HG03378 (cell line): ENCODE data around the gene DGKD.
"Not testable (repeated sequence)": the region's sequence is repeated elsewhere in the genome, so short reads cannot be mapped to it uniquely, and the experiment has no call there.

Experiments used
- ATAC-seq: cut with Tn5 transposase; IDR thresholded peaks from one replicate; pipeline ENCODE4 v1.9.1; 2021; ENCODE audit warnings: mild to moderate bottlenecking, moderate library complexity; ENCODE audit not compliant: unreplicated experiment

Gene DGKD

GRCh38 chr2:233385489-233386044 is 31.3 kb downstream of the DGKD start:
- ATAC-seq, result no peak

- no peak for ATAC-seq
These were observed 32.2 kb downstream of the DGKD start for GRCh38 chr2:233386382-233387041.

GRCh38 chr2:233387225-233387624 is 32.9 kb downstream of the DGKD start:
- no peak for ATAC-seq

- no peak for ATAC-seq
These were observed 33.6 kb downstream of the DGKD start for GRCh38 chr2:233387667-233388528.

GRCh38 chr2:233389601-233390125 is 35.4 kb downstream of the DGKD start:
- no peak for ATAC-seq

- no peak for ATAC-seq
These were observed 41.4 kb downstream of the DGKD start for GRCh38 chr2:233395687-233396086.

GRCh38 chr2:233396726-233397665 is 42.7 kb downstream of the DGKD start:
- not testable (repeated sequence) for ATAC-seq

- no peak for ATAC-seq
These were observed 45.3 kb downstream of the DGKD start for GRCh38 chr2:233399306-233400225.

GRCh38 chr2:233400341-233400740 is 46.0 kb downstream of the DGKD start:
- ATAC-seq, result no peak

GRCh38 chr2:233400961-233401360 is 46.7 kb downstream of the DGKD start:
- ATAC-seq, result no peak

GRCh38 chr2:233402346-233402745 is 48.1 kb downstream of the DGKD start:
- no peak for ATAC-seq

- ATAC-seq, result no peak
These were observed 48.5 kb downstream of the DGKD start for GRCh38 chr2:233402789-233403188.

- no peak for ATAC-seq
These were observed 49.9 kb downstream of the DGKD start for GRCh38 chr2:233404222-233404621.

- ATAC-seq, result no peak
These were observed 52.6 kb downstream of the DGKD start for GRCh38 chr2:233406865-233407264.

- no peak for ATAC-seq
These were observed 53.5 kb downstream of the DGKD start for GRCh38 chr2:233407771-233408181.

GRCh38 chr2:233408366-233409285 is 54.3 kb downstream of the DGKD start:
- no peak for ATAC-seq

- ATAC-seq, result no peak
These were observed 55.1 kb downstream of the DGKD start for GRCh38 chr2:233409286-233409991.
